ENCODE measurements around the gene GSTT4. TPM values are rescaled to one million over a fixed set of nuclear protein-coding genes. Genes with fewer than 3 reads are reported as not detected.

Gene GSTT4
- total RNA-seq, 4 donors from 2014 or later: not detected

DNA sequence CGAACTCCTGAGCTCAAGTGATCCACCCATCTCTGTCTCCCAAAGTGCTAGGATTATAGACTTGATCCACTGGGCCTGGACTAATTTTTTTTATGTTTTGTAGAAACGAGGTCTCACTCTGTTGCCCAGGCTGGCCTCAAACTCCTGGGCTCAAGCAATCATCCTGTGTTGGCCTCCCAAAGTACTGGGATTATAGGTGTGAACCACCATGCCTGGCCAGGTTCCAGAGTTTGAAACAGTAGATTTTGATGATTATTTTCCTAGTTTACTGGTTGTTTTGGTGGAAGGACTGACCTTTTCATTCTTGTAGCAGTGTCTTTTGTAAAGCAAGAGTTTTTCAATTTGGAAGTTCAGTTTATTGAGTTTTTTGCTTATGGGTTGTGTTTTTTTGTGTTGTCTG, 20.8 kb upstream of the GSTT4 start:
- intact Hi-C loops (cut with DNase I): no loop called here
- Histone ChIP-seq H3K9me3 (no peaks in the 10 kb centered on the region), H3K4me1 (no peaks in the 10 kb centered on the region), H3K27me3 (no peaks in the 10 kb centered on the region), H3K4me3 (no peak overlapping the region), H3K36me3 (peaks cover 0 to 14% (median 0%) of the 10 kb centered on the region in 3 donors), H3K27ac (no peak overlapping the region)
- no peak for TF ChIP-seq POLR2A (IDR thresholded peaks at IDR 0.05)
- TF ChIP-seq CTCF (IDR thresholded peaks at IDR 0.05): no peak
- no peak for DNase-seq
- 77 to 97% methylated on average over 2 of the region's 2 CpGs for WGBS, 2 donors

DNA sequence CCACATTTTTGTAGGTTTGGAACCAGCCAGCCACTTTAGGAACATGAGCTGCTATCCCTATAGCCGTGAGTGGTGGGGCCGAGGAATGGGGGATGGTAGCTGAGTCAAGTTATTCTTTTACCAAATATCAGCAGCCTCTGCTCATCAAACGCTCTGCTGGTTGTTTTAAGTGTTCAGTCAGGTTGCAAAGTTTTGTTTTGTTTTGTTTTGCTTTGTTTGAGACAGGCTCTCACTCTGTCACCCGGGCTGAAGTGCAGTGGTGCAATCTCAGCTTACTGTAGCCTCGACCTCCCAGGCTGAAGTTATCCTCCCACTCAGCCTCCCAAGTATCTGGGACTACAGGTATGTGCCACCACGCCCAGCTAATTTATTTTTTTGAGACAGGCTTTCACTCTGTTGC, 20.2 kb upstream of the GSTT4 start:
- Histone ChIP-seq H3K4me3 (no peak overlapping the region), H3K4me1 (no peaks in the 10 kb centered on the region), H3K27me3 (no peaks in the 10 kb centered on the region), H3K9me3 (no peaks in the 10 kb centered on the region), H3K27ac (no peak overlapping the region), H3K36me3 (peaks cover 0 to 11% (median 0%) of the 10 kb centered on the region in 3 donors)
- intact Hi-C loops (cut with DNase I): no loop called here
- no peak for DNase-seq
- no peak for TF ChIP-seq POLR2A (IDR thresholded peaks at IDR 0.05)
- TF ChIP-seq CTCF (IDR thresholded peaks at IDR 0.05): no peak
- WGBS, 2 donors: 86 to 88% methylated on average over 5 to 6 of the region's 6 CpGs

- no peak overlapping the region for H3K27ac ChIP-seq
- TF ChIP-seq POLR2A (IDR thresholded peaks at IDR 0.05): no peak
- no peak for TF ChIP-seq CTCF (IDR thresholded peaks at IDR 0.05)
- H3K4me3 ChIP-seq: no peak overlapping the region
- intact Hi-C loops (cut with DNase I): no loop called here
- H3K9me3 ChIP-seq: no peaks in the 10 kb centered on the region
- no peaks in the 10 kb centered on the region for H3K27me3 ChIP-seq
- H3K4me1 ChIP-seq: no peaks in the 10 kb centered on the region
- H3K36me3 ChIP-seq: peaks cover 0 to 11% (median 0%) of the 10 kb centered on the region in 3 donors
- 94 to 98% methylated on average over 3 of the region's 3 CpGs for WGBS, 2 donors
- DNase-seq: no peak
These were observed 19.1 kb upstream of the GSTT4 start for GRCh38 chr22:24024354-24024753.

DNA sequence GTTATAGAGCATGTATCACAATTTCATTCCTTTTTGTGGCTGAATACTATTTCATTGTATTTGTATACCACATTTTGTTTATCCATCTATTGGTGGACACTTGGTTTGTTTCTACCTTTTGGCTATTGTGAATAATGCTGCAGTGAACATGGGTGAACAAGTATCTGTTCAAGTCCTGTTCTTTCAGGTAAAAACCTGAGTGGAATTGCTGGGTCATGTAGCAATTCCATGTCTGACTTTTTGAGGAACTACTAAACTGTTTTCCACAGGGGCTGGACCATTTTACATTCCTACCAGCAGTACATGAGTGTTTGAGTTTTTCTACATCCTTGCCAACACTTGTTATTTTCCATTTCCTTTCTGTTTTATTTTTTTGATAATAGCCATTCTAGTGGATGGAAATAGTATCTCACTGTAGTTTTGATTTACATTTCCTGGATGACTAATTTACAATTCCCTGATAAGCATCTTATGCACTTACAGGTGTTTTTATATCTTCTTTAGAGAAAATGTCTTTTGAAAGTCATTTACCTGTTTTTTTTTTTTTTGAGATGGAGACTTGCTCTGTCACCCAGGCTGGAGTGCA, 18.0 kb upstream of the GSTT4 start:
- Histone ChIP-seq H3K36me3 (peaks cover 0 to 11% (median 0%) of the 10 kb centered on the region in 3 donors), H3K27ac (no peak overlapping the region), H3K27me3 (no peaks in the 10 kb centered on the region), H3K4me1 (no peaks in the 10 kb centered on the region), H3K4me3 (no peak overlapping the region), H3K9me3 (no peaks in the 10 kb centered on the region)
- DNase-seq: no peak
- TF ChIP-seq CTCF (IDR thresholded peaks at IDR 0.05) (no peak), POLR2A (IDR thresholded peaks at IDR 0.05) (no peak)
- intact Hi-C loops (cut with DNase I): no loop called here

- Histone ChIP-seq H3K36me3 (peaks cover 0 to 25% (median 0%) of the 10 kb centered on the region in 3 donors), H3K27me3 (no peaks in the 10 kb centered on the region), H3K9me3 (no peaks in the 10 kb centered on the region), H3K4me1 (no peaks in the 10 kb centered on the region), H3K4me3 (no peak overlapping the region), H3K27ac (no peak overlapping the region)
- TF ChIP-seq POLR2A (IDR thresholded peaks at IDR 0.05) (no peak), CTCF (IDR thresholded peaks at IDR 0.05) (no peak)
- no peak for DNase-seq
- WGBS, 2 donors: 91 to 100% methylated on average over 3 of the region's 3 CpGs
- intact Hi-C loops (cut with DNase I): no loop called here
These were observed 16.1 kb upstream of the GSTT4 start for GRCh38 chr22:24021304-24021703.
